Neural crest cell (in vitro differentiated cells): Measurements from ENCODE around the gene LRRC10. TPM values are rescaled to one million over a fixed set of nuclear protein-coding genes. Genes with fewer than 3 reads are reported as not detected.

ENCODE experiments used
- DNase-seq: peaks from one replicate; pipeline ENCODE4 v3.0.0; 2021; ENCODE audit warnings: low read depth, mixed read lengths, low spot score
- H3K27ac Mint-ChIP-seq: one replicate; pipeline ENCODE4 v1.8.0; 2021; ENCODE audit warnings: mild to moderate bottlenecking, mixed read lengths; ENCODE audit not compliant: unreplicated experiment
- H3K27me3 Mint-ChIP-seq: 2 replicates; pipeline ENCODE4 v1.8.0; 2021; ENCODE audit warnings: low read depth, mild to moderate bottlenecking, mixed read lengths
- H3K36me3 Mint-ChIP-seq: 2 replicates; pipeline ENCODE4 v1.8.0; 2021; ENCODE audit warnings: low read depth, mild to moderate bottlenecking, mixed read lengths
- H3K4me1 Mint-ChIP-seq: 2 replicates; pipeline ENCODE4 v1.8.0; 2021; ENCODE audit warnings: mixed read lengths
- H3K4me3 Mint-ChIP-seq: one replicate; pipeline ENCODE4 v1.8.0; 2021; ENCODE audit warnings: mild to moderate bottlenecking, mixed read lengths
- H3K9me3 Mint-ChIP-seq: 2 replicates; pipeline ENCODE4 v1.8.0; 2021; ENCODE audit warnings: mixed read lengths
- CTCF ChIP-seq: fragments of 200-600 bp; sonication (generic); conservative IDR thresholded peaks from 2 replicates; pipeline ENCODE4 v1.5.0; 2021; ENCODE audit warnings: antibody characterized with exemption, mild to moderate bottlenecking
- total RNA-seq: library from RNA; stranded (reverse); gene quantifications from 2 replicates; pipeline ENCODE4 v1.2.1, GENCODE V29; 2021

Gene LRRC10
- total RNA-seq, 1 donor from 2014 or later: not detected

GRCh38 chr12:69653703-69654102, 43.0 kb upstream of the LRRC10 start:
- H3K4me1 Mint-ChIP-seq: peaks cover 21% of the 10 kb centered on the region
- no peak for TF ChIP-seq CTCF
- H3K4me3 Mint-ChIP-seq: no peak overlapping the region
- no peak overlapping the region for H3K27ac Mint-ChIP-seq
- H3K9me3 Mint-ChIP-seq: no peaks in the 10 kb centered on the region
- no peaks in the 10 kb centered on the region for H3K27me3 Mint-ChIP-seq
- DNase-seq: no peak
- H3K36me3 Mint-ChIP-seq: no peaks in the 10 kb centered on the region

DNA sequence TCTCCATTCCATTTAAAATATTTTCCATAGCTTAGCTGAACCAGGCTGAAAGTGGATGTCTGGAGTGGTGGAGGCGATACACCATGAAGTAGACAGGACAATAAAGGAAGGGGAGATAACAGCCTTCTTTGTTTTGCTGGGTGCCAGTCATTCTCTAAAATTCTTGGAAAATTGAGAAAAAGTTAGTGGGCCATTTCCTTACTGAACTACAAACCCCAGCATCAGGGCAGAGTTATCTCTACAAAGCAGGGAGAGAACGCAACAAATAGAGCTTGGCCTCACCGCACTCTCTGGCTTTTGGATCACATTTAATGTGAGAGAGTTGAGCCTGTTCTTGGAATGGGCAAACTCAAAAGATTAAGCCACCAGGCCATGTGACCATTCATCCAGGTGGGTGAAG, 41.2 kb upstream of the LRRC10 start:
- H3K27ac Mint-ChIP-seq: no peak overlapping the region
- no peak for TF ChIP-seq CTCF
- no peaks in the 10 kb centered on the region for H3K36me3 Mint-ChIP-seq
- no peak overlapping the region for H3K4me3 Mint-ChIP-seq
- H3K4me1 Mint-ChIP-seq: peaks cover 6% of the 10 kb centered on the region
- DNase-seq: no peak
- no peaks in the 10 kb centered on the region for H3K27me3 Mint-ChIP-seq
- H3K9me3 Mint-ChIP-seq: no peaks in the 10 kb centered on the region

DNA sequence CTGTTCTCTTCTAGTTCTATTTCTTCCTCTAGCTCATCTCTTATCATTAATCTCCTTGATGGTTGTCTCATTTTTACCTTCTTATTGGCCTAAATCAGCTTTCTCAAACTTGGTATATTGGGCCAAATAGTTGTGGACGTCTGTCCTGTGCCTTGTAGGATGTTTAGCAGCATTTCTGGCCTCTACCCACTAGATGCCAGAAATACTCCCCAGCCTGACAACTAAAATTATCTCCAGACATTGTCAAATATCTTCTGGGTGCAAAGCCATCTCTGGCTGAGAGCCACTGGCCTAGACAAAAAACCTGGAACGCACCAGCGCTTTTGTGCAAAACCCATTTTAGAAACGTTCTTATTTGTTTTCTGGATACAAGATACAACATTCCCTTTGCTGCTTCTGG, 38.8 kb upstream of the LRRC10 start:
- no peak overlapping the region for H3K4me3 Mint-ChIP-seq
- peaks cover 6% of the 10 kb centered on the region for H3K4me1 Mint-ChIP-seq
- H3K36me3 Mint-ChIP-seq: no peaks in the 10 kb centered on the region
- DNase-seq: no peak
- no peak for TF ChIP-seq CTCF
- H3K27me3 Mint-ChIP-seq: no peaks in the 10 kb centered on the region
- H3K27ac Mint-ChIP-seq: no peak overlapping the region
- H3K9me3 Mint-ChIP-seq: no peaks in the 10 kb centered on the region

DNA sequence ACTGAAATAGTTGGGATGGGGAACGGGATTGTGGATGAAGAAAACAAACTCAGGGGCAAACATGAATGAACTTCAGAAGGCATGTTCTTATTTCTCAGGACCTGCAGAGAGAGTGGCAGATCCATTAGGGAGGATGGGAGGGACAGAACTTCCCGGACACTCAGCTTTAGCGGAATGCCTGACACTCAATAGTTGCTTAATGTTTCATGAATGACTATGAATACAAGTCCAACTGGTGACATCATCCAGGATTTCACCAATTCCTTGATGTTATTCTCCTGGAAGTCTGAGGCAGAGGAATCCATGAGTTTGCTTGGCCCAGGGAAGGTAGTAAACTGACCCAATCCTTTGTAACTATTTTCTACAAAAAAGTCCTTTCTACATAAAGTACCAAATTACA, 37.8 kb upstream of the LRRC10 start:
- H3K36me3 Mint-ChIP-seq: no peaks in the 10 kb centered on the region
- no peak overlapping the region for H3K4me3 Mint-ChIP-seq
- TF ChIP-seq CTCF: no peak
- no peaks in the 10 kb centered on the region for H3K27me3 Mint-ChIP-seq
- no peaks in the 10 kb centered on the region for H3K9me3 Mint-ChIP-seq
- no peak for DNase-seq
- no peak overlapping the region for H3K27ac Mint-ChIP-seq
- peaks cover 6% of the 10 kb centered on the region for H3K4me1 Mint-ChIP-seq

- no peak overlapping the region for H3K4me3 Mint-ChIP-seq
- H3K27me3 Mint-ChIP-seq: no peaks in the 10 kb centered on the region
- no peak for DNase-seq
- no peaks in the 10 kb centered on the region for H3K9me3 Mint-ChIP-seq
- H3K27ac Mint-ChIP-seq: no peak overlapping the region
- H3K36me3 Mint-ChIP-seq: no peaks in the 10 kb centered on the region
- peaks cover 6% of the 10 kb centered on the region for H3K4me1 Mint-ChIP-seq
- no peak for TF ChIP-seq CTCF
These were observed 36.5 kb upstream of the LRRC10 start for GRCh38 chr12:69647178-69647577.

DNA sequence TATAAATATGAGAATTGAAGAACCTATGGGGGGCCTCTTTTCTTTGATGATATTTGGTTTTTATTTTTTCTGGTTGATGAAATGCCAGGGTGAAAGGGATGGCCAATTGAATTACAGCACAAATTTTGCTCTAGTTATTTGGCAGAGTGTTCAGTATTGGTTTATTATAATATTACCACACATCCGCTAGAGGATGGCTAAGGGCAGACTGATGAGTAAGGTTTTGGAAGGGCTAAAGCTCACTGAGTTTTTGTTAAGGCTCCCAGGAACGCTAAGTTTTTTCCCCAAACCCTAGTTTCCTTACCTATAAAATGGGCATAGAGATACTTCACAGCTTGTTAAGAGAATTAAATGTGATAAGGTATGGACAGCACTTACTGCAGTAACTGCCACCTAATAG, 34.3 kb upstream of the LRRC10 start:
- Mint-ChIP-seq H3K27me3 (no peaks in the 10 kb centered on the region), H3K9me3 (no peaks in the 10 kb centered on the region), H3K36me3 (no peaks in the 10 kb centered on the region), H3K4me1 (no peaks in the 10 kb centered on the region), H3K27ac (no peak overlapping the region), H3K4me3 (no peak overlapping the region)
- no peak for DNase-seq
- TF ChIP-seq CTCF: no peak
